Measurements from ENCODE around the gene NPB.

The NPB gene

GRCh38 chr17:81902023-81902652 is at the start of gene NPB:
Gene NPB, plus strand, starts transcription at chr17:81902238. Its CDS starts 40 bp downstream, at chr17:81902278.
- no peak for DNase-seq (ENCODE audit: low spot score)

- no peak for DNase-seq (ENCODE audit: low spot score)
Observed at GRCh38 chr17:81854974-81855774, 46.9 kb upstream of the NPB start.

- peak; percentile 49 for DNase-seq (ENCODE audit: low spot score)
Observed at GRCh38 chr17:81858170-81858966, 43.7 kb upstream of the NPB start.

GRCh38 chr17:81858967-81859905 is 42.8 kb upstream of the NPB start:
- DNase-seq (ENCODE audit: low spot score): peak; percentile 45

GRCh38 chr17:81859906-81860755 is 41.9 kb upstream of the NPB start, which contains the start of gene P4HB:
Gene P4HB, minus strand, starts transcription at chr17:81860535. Its CDS starts 64 bp downstream, at chr17:81860471.
- DNase-seq (ENCODE audit: low spot score): no peak

GRCh38 chr17:81860756-81861568 is 41.1 kb upstream of the NPB start:
- DNase-seq (ENCODE audit: low spot score): peak; percentile 100

- no peak for DNase-seq (ENCODE audit: low spot score)
Observed at GRCh38 chr17:81863123-81863675, 38.8 kb upstream of the NPB start.

GRCh38 chr17:81863833-81864768 is 37.9 kb upstream of the NPB start:
- DNase-seq (ENCODE audit: low spot score): peak; percentile 48

GRCh38 chr17:81865358-81865732 is 36.7 kb upstream of the NPB start:
- DNase-seq (ENCODE audit: low spot score): peak; percentile 45

GRCh38 chr17:81865733-81866439 is 36.2 kb upstream of the NPB start:
- peak; percentile 47 for DNase-seq (ENCODE audit: low spot score)

GRCh38 chr17:81866440-81867169 is 35.4 kb upstream of the NPB start:
- peak; percentile 48 for DNase-seq (ENCODE audit: low spot score)

- DNase-seq (ENCODE audit: low spot score): peak; percentile 60
Observed at GRCh38 chr17:81867170-81867990, 34.7 kb upstream of the NPB start.

GRCh38 chr17:81867991-81868673 is 33.9 kb upstream of the NPB start:
- peak; percentile 70 for DNase-seq (ENCODE audit: low spot score)

- no peak for DNase-seq (ENCODE audit: low spot score)
Observed at GRCh38 chr17:81868674-81869220, 33.3 kb upstream of the NPB start.

Measured in ecto neural progenitor cell (in vitro differentiated cells).